K562 (cell line): ENCODE results near the gene KBTBD13. TPM values are rescaled to one million over a fixed set of nuclear protein-coding genes. Genes with fewer than 3 reads are reported as not detected.
A peak's percentile ranks its signal among the peaks of the same experiment; 100 is the strongest.

Source experiments
- ATAC-seq: fragments of 200-7000 bp; cut with Tn5 transposase; 3 replicates; pipeline ENCODE4 v1.9.1; 2020; ENCODE audit warnings: moderate library complexity
- BruUV-seq: library from RNA; stranded (reverse); fragments of 400-500 nt; replicated peaks from 2 replicates; lab custom pipeline; 2021; lab: Mats Ljungman, UMichigan
- CTCF ChIA-PET: fragments of 300-600 bp; formaldehyde crosslinking; extraction: SDS; loops from one replicate; lab custom pipeline; 2021; ENCODE audit warnings: low intra/inter-chr PET ratio; lab: Yijun Ruan, JAX
- POLR2A ChIA-PET: fragments of 300-600, 350-650 bp; sonication (Branson Sonifier 250); formaldehyde crosslinking; extraction: SDS; loops from one replicate; lab custom pipeline; 2021; ENCODE audit warnings: antibody characterized with exemption, inconsistent platforms; lab: Yijun Ruan, JAX
- DNase-seq, 4 experiments: peaks; one replicate each; pipeline versions ENCODE4 v3.0.0 to v3.0.0-alpha.2; 2011 to 2018; ENCODE audit warnings: low spot score in 3 of 4, mixed read lengths in 3 of 4; ENCODE audit errors: extremely low read depth in 1 of 4
- FAIRE-seq: peaks from 2 replicates; lab custom pipeline; 2011; peaks lifted over from hg19 to GRCh38; lab: Jason Lieb, UNC
- H2AFZ ChIP-seq: 2 replicates; pipeline ENCODE4 v1.6.0; 2011; ENCODE audit warnings: low read depth, low read length, control low read depth, inconsistent platforms
- H3K27ac ChIP-seq: fragments of 200-600 bp; 3 replicates; pipeline ENCODE4 v1.8.0; 2011; ENCODE audit warnings: low read depth, mild to moderate bottlenecking, control low read depth, inconsistent platforms, low read length, moderate library complexity, mixed read lengths; ENCODE audit errors: extremely low read depth
- H3K27me3 ChIP-seq, 2 experiments: fragments of 300-600 bp in 1 of 2; 2 replicates in 1 of 2; 3 replicates in 1 of 2; pipeline versions ENCODE4 v1.6.0 to v1.8.0; 2011; ENCODE audit warnings: inconsistent platforms in 2 of 2, low read length in 2 of 2, mild to moderate bottlenecking in 1 of 2, mixed read lengths in 1 of 2, moderate library complexity in 1 of 2; ENCODE audit not compliant: control insufficient read depth in 2 of 2, insufficient read depth in 2 of 2
- H3K36me3 ChIP-seq: fragments of 300-600 bp; 3 replicates; pipeline ENCODE4 v1.8.0; 2011; ENCODE audit warnings: mild to moderate bottlenecking, low read length, inconsistent platforms; ENCODE audit not compliant: control insufficient read depth, insufficient read depth
- H3K4me1 ChIP-seq, 2 experiments: fragments of 200-600 bp in 1 of 2; replicated peaks in 1 of 2; 2 replicates in 1 of 2; 3 replicates in 1 of 2; pipeline versions ENCODE4 v1.5.1 to v1.8.0; 2011; ENCODE audit warnings: inconsistent platforms in 2 of 2, low read length in 2 of 2, mild to moderate bottlenecking in 1 of 2, mixed read lengths in 1 of 2, moderate library complexity in 1 of 2; ENCODE audit not compliant: control insufficient read depth in 2 of 2, insufficient read depth in 2 of 2
- H3K4me2 ChIP-seq: 2 replicates; pipeline ENCODE4 v1.6.1; 2011; ENCODE audit warnings: low read length, control low read depth, inconsistent platforms, mixed read lengths; ENCODE audit not compliant: insufficient read depth
- H3K4me3 ChIP-seq: fragments of 200-600 bp; sonication (generic), shearing (Covaris generic); 2 replicates; pipeline ENCODE4 v1.5.1; 2016; ENCODE audit warnings: control low read depth, inconsistent platforms
- H3K79me2 ChIP-seq: fragments of 200-600 bp; 3 replicates; pipeline ENCODE4 v1.8.0; 2011; ENCODE audit warnings: low read length, inconsistent platforms; ENCODE audit not compliant: control insufficient read depth, insufficient read depth
- H3K9ac ChIP-seq, 2 experiments: 2 replicates each; pipeline versions ENCODE4 v1.6.0 to v1.6.1; 2011; ENCODE audit warnings: low read depth in 2 of 2, low read length in 2 of 2, control low read depth in 1 of 2, inconsistent platforms in 1 of 2, mild to moderate bottlenecking in 1 of 2, mixed read lengths in 1 of 2; ENCODE audit not compliant: insufficient read depth in 1 of 2
- H3K9me1 ChIP-seq: one replicate; pipeline ENCODE4 v1.6.0; 2011; ENCODE audit warnings: inconsistent platforms, mild to moderate bottlenecking, low read length, moderate library complexity; ENCODE audit not compliant: control insufficient read depth, insufficient read depth
- H3K9me3 ChIP-seq: replicated peaks from 2 replicates; pipeline ENCODE4 v1.5.1; 2011; ENCODE audit warnings: low read depth, low read length, inconsistent platforms; ENCODE audit not compliant: control insufficient read depth, insufficient read depth
- H4K20me1 ChIP-seq: replicated peaks from 2 replicates; pipeline ENCODE4 v1.6.1; 2011; ENCODE audit warnings: low read length, inconsistent platforms, mixed read lengths; ENCODE audit not compliant: control insufficient read depth, insufficient read depth
- KLF6 ChIP-seq: fragments of 250-450 bp; sonication (Bioruptor Pico); IDR thresholded peaks from 2 replicates; pipeline ENCODE4 v1.4.0; 2020; ENCODE audit warnings: mild to moderate bottlenecking, moderate library complexity, borderline replicate concordance
- NUFIP1 ChIP-seq: fragments of 450-650 bp; IDR thresholded peaks from 2 replicates; pipeline ENCODE4 v1.6.1; 2018; ENCODE audit not compliant: partially characterized antibody
- SMAD1 ChIP-seq: fragments of 150-350 bp; IDR thresholded peaks from 2 replicates; pipeline ENCODE4 v1.6.1; 2014; ENCODE audit warnings: low read length, low read depth; ENCODE audit not compliant: partially characterized antibody
- ZBTB1 ChIP-seq: sonication (generic); formaldehyde crosslinking; IDR thresholded peaks from 2 replicates; pipeline ENCODE4 v1.8.1; 2023; ENCODE audit warnings: missing genetic modification reagents, low read depth, mild to moderate bottlenecking, borderline replicate concordance
- ZFP36 ChIP-seq: fragments of 150-350 bp; IDR thresholded peaks from 2 replicates; pipeline ENCODE4 v1.6.1; 2018; ENCODE audit warnings: low read length, low read depth; ENCODE audit not compliant: partially characterized antibody
- ZNF12 ChIP-seq: sonication (generic); formaldehyde crosslinking; IDR thresholded peaks from 2 replicates; pipeline ENCODE4 v1.4.0; 2020; ENCODE audit warnings: mild to moderate bottlenecking, missing genetic modification reagents
- ZNF121 ChIP-seq: sonication (generic); formaldehyde crosslinking; conservative IDR thresholded peaks from 2 replicates; pipeline ENCODE4 v1.8.0; 2022; ENCODE audit warnings: missing genetic modification reagents
- ZNF212 ChIP-seq: fragments of 450-650 bp; formaldehyde crosslinking; IDR thresholded peaks from 2 replicates; pipeline ENCODE4 v1.4.0; 2020; ENCODE audit warnings: mild to moderate bottlenecking
- ZNF551 ChIP-seq: fragments of 250-450 bp; sonication (Bioruptor Pico); IDR thresholded peaks from 2 replicates; pipeline ENCODE4 v1.5.0; 2021; ENCODE audit warnings: mild to moderate bottlenecking, moderate library complexity
- ZSCAN32 ChIP-seq: fragments of 450-650 bp; formaldehyde crosslinking; IDR thresholded peaks from 2 replicates; pipeline ENCODE4 v1.4.0; 2020; ENCODE audit warnings: mild to moderate bottlenecking, moderate library complexity
- WGBS: fragments of 100-300 bp; shearing (Covaris generic); methylation state at CpG from one replicate; pipeline ENCODE4 v1.1.6; 2016; ENCODE audit warnings: low coverage, mixed read lengths; ENCODE audit not compliant: insufficient coverage; ENCODE audit errors: missing lambda C conversion rate; 5-methylcytosine and 5-hydroxymethylcytosine counted together
- in situ Hi-C: fragments of 300-500 bp; cut with MboI; formaldehyde crosslinking; loops from 4 replicates; pipeline ENCODE4 v1.15.0; 2018; ENCODE audit warnings: inconsistent platforms, mixed read lengths
- intact Hi-C: fragments of 100-400 bp; cut with micrococcal nuclease; formaldehyde crosslinking; loops from 2 replicates; pipeline ENCODE4 v1.14.2; 2022
- polyA plus RNA-seq, 8 experiments: library from polyadenylated mRNA; depleted of rRNA in 4 of 8; stranded (reverse) in 5 of 8; unstranded in 3 of 8; fragments of >200 nt; fragmentation: Nextera tagmentation in 2 of 8; fragmentation: Illumina TruSeq in 1 of 8; extraction: Ambion mirVana in 2 of 8; extraction: Trizol in 1 of 8; gene quantifications; 2 replicates each; pipeline versions ENCODE4 v1.2.1 to v1.2.3, GENCODE V29; 2011 to 2014; ENCODE audit warnings: inconsistent platforms in 1 of 8, missing spikeins in 1 of 8
- total RNA-seq, 7 experiments: library from RNA; depleted of rRNA in 6 of 7; stranded (reverse); fragments of >200 nt in 6 of 7; fragmentation: Illumina TruSeq in 2 of 7; extraction: Trizol in 2 of 7; gene quantifications; 2 replicates each; pipeline versions ENCODE4 v1.2.1 to v1.2.3, GENCODE V29; 2011 to 2021; ENCODE audit warnings: low replicate concordance in 1 of 7
- TF ChIP-seq, protein P1 (sequence below): fragments of 250-450 bp; sonication (Bioruptor Pico); IDR thresholded peaks from 2 replicates; pipeline ENCODE4 v1.8.0; 2021; ENCODE audit warnings: moderate library complexity, mild to moderate bottlenecking, inconsistent platforms
- TF ChIP-seq, protein P2 (sequence below): fragments of 250-450 bp; sonication (Bioruptor Pico); IDR thresholded peaks from 2 replicates; pipeline ENCODE4 v1.8.0; 2022; ENCODE audit warnings: inconsistent platforms, mild to moderate bottlenecking, moderate library complexity, borderline replicate concordance

The KBTBD13 gene
- total and polyA plus RNA-seq, 9 of the 15 experiments (the other 6 are each of a cell fraction or from before 2014, with no cell fraction given) = 0.07 to 0.13 (median 0.10) TPM; not detected in 3

DNA sequence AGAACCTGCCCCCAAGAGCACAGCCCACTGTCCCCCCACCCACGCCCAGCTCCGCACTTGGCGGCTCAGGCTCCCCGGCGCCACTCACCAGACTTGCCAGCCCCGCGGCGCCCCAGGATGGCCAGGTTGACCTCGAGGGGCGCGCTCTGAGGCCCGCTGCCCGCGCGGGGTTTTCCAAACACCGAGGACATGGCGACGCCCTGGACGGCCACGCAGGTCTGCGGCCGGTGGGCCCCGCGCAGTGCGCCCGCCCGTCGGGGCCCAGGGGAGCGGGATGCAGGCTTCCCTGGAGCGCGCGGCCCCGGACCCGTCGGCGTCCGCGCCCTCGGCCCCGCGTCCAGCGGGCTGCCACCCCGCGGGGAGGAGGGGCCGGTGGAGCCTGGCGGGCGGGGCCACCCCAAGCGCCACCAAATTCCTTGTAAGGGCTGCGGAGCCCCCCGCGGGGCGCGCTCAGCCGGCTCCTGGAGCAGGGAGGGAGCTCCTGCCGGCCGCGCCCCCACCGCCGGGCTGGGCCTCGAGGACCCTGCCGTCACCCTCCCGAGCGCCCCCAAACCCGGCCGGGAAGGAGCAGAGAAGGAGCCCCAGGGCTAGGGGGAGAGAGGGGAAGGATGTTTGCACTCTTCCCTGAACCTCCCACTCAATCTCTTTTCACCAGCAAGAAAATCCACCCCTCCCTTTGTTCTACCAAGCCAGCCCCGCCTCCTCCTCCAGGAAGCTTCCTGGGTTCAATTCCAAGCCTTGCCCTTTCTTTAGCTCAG lies 8.7 kb upstream of the KBTBD13 start, which contains the start of gene RASL12:
Gene RASL12, minus strand, starts transcription at position 347 of the 758 bp plus-strand sequence. Its CDS starts 156 bp downstream, at position 191.
- in situ Hi-C loops = no loop called here

DNA sequence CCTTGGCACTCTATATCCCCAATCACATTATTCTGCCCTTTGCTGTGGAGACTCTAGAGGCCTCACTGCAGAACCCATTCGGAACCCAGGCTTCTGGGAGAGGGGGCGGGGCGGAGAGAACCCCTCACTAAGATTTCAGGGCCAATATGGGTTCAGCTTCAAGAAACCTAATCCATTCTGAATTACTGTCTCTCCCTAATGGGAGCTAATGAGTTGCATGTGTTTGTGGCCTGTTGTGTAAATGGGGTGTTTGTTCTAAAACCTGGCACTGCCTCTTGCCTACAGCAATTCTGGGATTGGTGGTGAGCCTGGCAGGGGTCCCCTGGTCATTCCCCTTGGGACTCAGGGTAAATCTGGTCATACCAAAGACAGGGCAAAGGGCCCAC lies 8.2 kb upstream of the KBTBD13 start:
- no peaks in the 10 kb centered on the region for H3K36me3 ChIP-seq
- ChIA-PET POLR2A (interaction anchor here (1.0 to 1.8 kb wide), 3 partner anchors 12 to 16 kb away, joined by 3 to 7 read pairs (median 4); no protein-coding TSS in a partner anchor), CTCF (no interaction called here)
- H3K4me3 ChIP-seq = no peak overlapping the region
- DNase-seq (no peak), ATAC-seq (no peak), FAIRE-seq (no peak)
- no peaks in the 10 kb centered on the region for H3K79me2 ChIP-seq
- in situ Hi-C loops (no loop called here), intact Hi-C loops (no loop called here)
- H2AFZ ChIP-seq = no peak overlapping the region
- H4K20me1 ChIP-seq = 0 out of 2 replicates have a peak, but pooled peaks cover 3% of the 10 kb centered on the region
- no peak overlapping the region for H3K9ac ChIP-seq
- H3K9me3 ChIP-seq = no peaks in the 10 kb centered on the region
- H3K27me3 ChIP-seq = peaks cover 19 to 50% of the 10 kb centered on the region in 2 experiments
- BruUV-seq = no TSS peak
- WGBS = 37% methylated on average over 3 of the region's 3 CpGs
- no peak overlapping the region for H3K4me2 ChIP-seq
- no peak overlapping the region for H3K27ac ChIP-seq
- no peaks in the 10 kb centered on the region for H3K9me1 ChIP-seq
- H3K4me1 ChIP-seq = peaks cover 0 to 10% of the 10 kb centered on the region in 2 experiments; a peak in 1 of 5 replicates
- TF ChIP-seq, protein P1, sequence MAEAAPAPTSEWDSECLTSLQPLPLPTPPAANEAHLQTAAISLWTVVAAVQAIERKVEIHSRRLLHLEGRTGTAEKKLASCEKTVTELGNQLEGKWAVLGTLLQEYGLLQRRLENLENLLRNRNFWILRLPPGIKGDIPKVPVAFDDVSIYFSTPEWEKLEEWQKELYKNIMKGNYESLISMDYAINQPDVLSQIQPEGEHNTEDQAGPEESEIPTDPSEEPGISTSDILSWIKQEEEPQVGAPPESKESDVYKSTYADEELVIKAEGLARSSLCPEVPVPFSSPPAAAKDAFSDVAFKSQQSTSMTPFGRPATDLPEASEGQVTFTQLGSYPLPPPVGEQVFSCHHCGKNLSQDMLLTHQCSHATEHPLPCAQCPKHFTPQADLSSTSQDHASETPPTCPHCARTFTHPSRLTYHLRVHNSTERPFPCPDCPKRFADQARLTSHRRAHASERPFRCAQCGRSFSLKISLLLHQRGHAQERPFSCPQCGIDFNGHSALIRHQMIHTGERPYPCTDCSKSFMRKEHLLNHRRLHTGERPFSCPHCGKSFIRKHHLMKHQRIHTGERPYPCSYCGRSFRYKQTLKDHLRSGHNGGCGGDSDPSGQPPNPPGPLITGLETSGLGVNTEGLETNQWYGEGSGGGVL (CRISPR knock-in tag) = no peak
- TF ChIP-seq ZNF551 (CRISPR knock-in tag) (no peak), ZSCAN32 (CRISPR knock-in tag) (no peak), ZNF12 (CRISPR knock-in tag) (no peak), NUFIP1 (no peak), KLF6 (CRISPR knock-in tag) (no peak), ZNF212 (CRISPR knock-in tag) (no peak), SMAD1 (no peak), ZNF121 (CRISPR knock-in tag) (no peak)
- TF ChIP-seq, protein P2, sequence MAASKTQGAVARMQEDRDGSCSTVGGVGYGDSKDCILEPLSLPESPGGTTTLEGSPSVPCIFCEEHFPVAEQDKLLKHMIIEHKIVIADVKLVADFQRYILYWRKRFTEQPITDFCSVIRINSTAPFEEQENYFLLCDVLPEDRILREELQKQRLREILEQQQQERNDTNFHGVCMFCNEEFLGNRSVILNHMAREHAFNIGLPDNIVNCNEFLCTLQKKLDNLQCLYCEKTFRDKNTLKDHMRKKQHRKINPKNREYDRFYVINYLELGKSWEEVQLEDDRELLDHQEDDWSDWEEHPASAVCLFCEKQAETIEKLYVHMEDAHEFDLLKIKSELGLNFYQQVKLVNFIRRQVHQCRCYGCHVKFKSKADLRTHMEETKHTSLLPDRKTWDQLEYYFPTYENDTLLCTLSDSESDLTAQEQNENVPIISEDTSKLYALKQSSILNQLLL (CRISPR knock-in tag) = no peak

More for the DNA sequence above, 8.7 kb upstream of the KBTBD13 start, which contains the start of gene RASL12:
- ChIA-PET CTCF (no interaction called here), POLR2A (interaction anchor here (1.0 to 1.2 kb wide), 3 partner anchors 11 to 237 kb away, joined by 3 to 4 read pairs (median 3); partner anchors contain the start of gene RNU5B-1)
- Histone ChIP-seq H3K9me1 (no peaks in the 10 kb centered on the region), H3K36me3 (no peaks in the 10 kb centered on the region), H3K4me3 (no peak within 1 kb of the TSS), H4K20me1 (peaks cover 3% of the 10 kb centered on the region; the same call in 1 of the 2 replicates), H3K9me3 (no peaks in the 10 kb centered on the region), H3K79me2 (no peaks in the 10 kb centered on the region), H2AFZ (no peak within 1 kb of the TSS), H3K4me1 (peaks cover 0 to 10% of the 10 kb centered on the region in 2 experiments; a peak in 1 of 5 replicates), H3K9ac (no peak within 1 kb of the TSS), H3K4me2 (no peak within 1 kb of the TSS), H3K27me3 (peaks cover 25 to 55% of the 10 kb centered on the region in 2 experiments), H3K27ac (no peak within 1 kb of the TSS)
- no peak for TF ChIP-seq ZBTB1 (CRISPR knock-in tag)
- TF ChIP-seq ZFP36 = peak; percentile 89
- BruUV-seq = no TSS peak
- peak in 2 of 4 experiments; percentile 65 to 66 for DNase-seq
- WGBS = 22% methylated on average over 23 of the region's 66 CpGs
- intact Hi-C loops = no loop called here
- no peak; the same call in 2 of the 3 replicates for ATAC-seq
- FAIRE-seq = no peak
